RWPE2 (cell line): Measurements from ENCODE around the gene GPR162.

Source experiments
- ATAC-seq: fragments of 200-7000 bp; cut with Tn5 transposase; 3 replicates; pipeline ENCODE4 v1.9.1; 2021; ENCODE audit warnings: low read depth
- DNase-seq: peaks from one replicate; pipeline ENCODE4 v3.0.0-alpha.2; 2020; ENCODE audit warnings: low spot score
- H3K27ac ChIP-seq: fragments of 450-650 bp; 2 replicates; pipeline ENCODE4 v1.5.1; 2017; ENCODE audit warnings: mild to moderate bottlenecking; ENCODE audit not compliant: poor library complexity, severe bottlenecking
- H3K27me3 ChIP-seq: fragments of 250-450 bp; sonication (Bioruptor Pico); 2 replicates; pipeline ENCODE4 v1.5.1; 2021; ENCODE audit warnings: mild to moderate bottlenecking, moderate library complexity; ENCODE audit not compliant: insufficient read depth, poor library complexity, severe bottlenecking
- H3K36me3 ChIP-seq: fragments of 250-450 bp; sonication (Bioruptor Pico); 2 replicates; pipeline ENCODE4 v1.5.1; 2020; ENCODE audit warnings: low read depth, mild to moderate bottlenecking, moderate library complexity
- H3K4me1 ChIP-seq: fragments of 250-450 bp; sonication (Bioruptor Pico); 2 replicates; pipeline ENCODE4 v1.5.1; 2021; ENCODE audit warnings: mild to moderate bottlenecking, moderate library complexity; ENCODE audit not compliant: insufficient read depth, poor library complexity, severe bottlenecking
- H3K4me3 ChIP-seq: fragments of 250-450 bp; sonication (Bioruptor Pico); 2 replicates; pipeline ENCODE4 v1.5.1; 2021; ENCODE audit warnings: mild to moderate bottlenecking, moderate library complexity; ENCODE audit not compliant: severe bottlenecking
- H3K9me3 ChIP-seq: fragments of 250-450 bp; sonication (Bioruptor Pico); 2 replicates; pipeline ENCODE4 v1.5.1; 2021; ENCODE audit warnings: mild to moderate bottlenecking, moderate library complexity; ENCODE audit not compliant: severe bottlenecking
- CTCF ChIP-seq: fragments of 450-650 bp; IDR thresholded peaks from one replicate; pipeline ENCODE4 v1.5.1; 2017; ENCODE audit warnings: mild to moderate bottlenecking, moderate library complexity; ENCODE audit not compliant: poor library complexity, severe bottlenecking

Gene GPR162

DNA sequence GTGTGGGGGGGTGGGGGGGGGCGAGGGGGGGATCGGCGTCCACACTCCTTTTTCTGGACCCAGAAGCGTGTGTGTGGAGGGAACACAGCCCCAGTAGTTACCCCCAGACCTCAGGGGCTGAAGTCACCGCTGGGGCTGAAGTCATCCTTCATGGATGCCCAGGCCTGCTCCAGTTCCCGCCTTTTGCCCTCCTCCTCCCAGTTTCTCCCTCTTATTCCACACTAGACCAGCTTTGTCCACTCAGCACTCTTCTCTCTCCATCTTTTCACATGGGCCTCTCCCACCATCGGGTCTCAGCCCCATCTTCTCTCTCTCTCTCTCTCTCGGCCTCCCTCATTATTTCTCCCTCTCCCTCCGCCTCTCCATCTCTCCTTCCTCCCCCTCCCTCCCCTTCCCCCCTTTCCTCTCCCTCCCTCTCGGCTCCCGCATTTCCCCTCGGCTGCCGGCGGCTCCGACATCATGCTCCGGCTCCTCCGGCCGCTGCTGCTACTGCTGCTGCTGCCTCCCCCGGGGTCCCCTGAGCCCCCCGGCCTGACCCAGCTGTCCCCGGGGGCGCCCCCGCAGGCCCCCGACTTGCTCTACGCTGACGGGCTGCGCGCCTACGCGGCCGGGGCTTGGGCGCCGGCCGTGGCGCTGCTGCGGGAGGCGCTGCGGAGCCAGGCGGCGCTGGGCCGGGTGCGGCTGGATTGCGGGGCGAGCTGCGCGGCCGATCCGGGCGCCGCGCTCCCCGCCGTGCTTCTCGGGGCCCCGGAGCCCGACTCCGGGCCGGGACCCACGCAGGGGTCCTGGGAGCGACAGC, 6.6 kb downstream of the GPR162 start, which contains the start of gene P3H3:
Gene P3H3, plus strand, starts transcription at position 426 of the 799 bp plus-strand sequence. Its CDS starts 34 bp downstream, at position 460.
- TF ChIP-seq CTCF, result peak; percentile 30
- peak within 1 kb of the TSS; percentile 73 for H3K27ac ChIP-seq
- H3K4me3 ChIP-seq, result peak within 1 kb of the TSS; percentile 89
- H3K27me3 ChIP-seq, result peaks cover 4% of the 10 kb centered on the region
- peaks cover 3% of the 10 kb centered on the region for H3K4me1 ChIP-seq
- peaks cover 26% of the 10 kb centered on the region for H3K36me3 ChIP-seq
- H3K9me3 ChIP-seq, result no peaks in the 10 kb centered on the region
- ATAC-seq (peak; percentile 20; the same call in 2 of the 3 replicates), DNase-seq (peak; percentile 37)

- ATAC-seq (peak; percentile 46), DNase-seq (peak; percentile 74)
- Histone ChIP-seq H3K9me3 (no peaks in the 10 kb centered on the region), H3K27ac (peak overlapping the region; percentile 73), H3K4me3 (peak overlapping the region; percentile 89), H3K4me1 (peaks cover 3% of the 10 kb centered on the region), H3K36me3 (peaks cover 33% of the 10 kb centered on the region), H3K27me3 (no peaks in the 10 kb centered on the region)
- TF ChIP-seq CTCF, result peak; percentile 17
Measured at GRCh38 chr12:6828781-6829535, 7.3 kb downstream of the GPR162 start.

- H3K27me3 ChIP-seq, result no peaks in the 10 kb centered on the region
- H3K4me1 ChIP-seq, result peaks cover 3% of the 10 kb centered on the region
- H3K27ac ChIP-seq, result peak overlapping the region; percentile 73
- peaks cover 41% of the 10 kb centered on the region for H3K36me3 ChIP-seq
- DNase-seq, result peak; percentile 63
- TF ChIP-seq CTCF, result no peak
- peak; percentile 7; the same call in 1 of the 3 replicates for ATAC-seq
- peak overlapping the region; percentile 89 for H3K4me3 ChIP-seq
- no peaks in the 10 kb centered on the region for H3K9me3 ChIP-seq
Measured at GRCh38 chr12:6829536-6830220, 8.1 kb downstream of the GPR162 start.

DNA sequence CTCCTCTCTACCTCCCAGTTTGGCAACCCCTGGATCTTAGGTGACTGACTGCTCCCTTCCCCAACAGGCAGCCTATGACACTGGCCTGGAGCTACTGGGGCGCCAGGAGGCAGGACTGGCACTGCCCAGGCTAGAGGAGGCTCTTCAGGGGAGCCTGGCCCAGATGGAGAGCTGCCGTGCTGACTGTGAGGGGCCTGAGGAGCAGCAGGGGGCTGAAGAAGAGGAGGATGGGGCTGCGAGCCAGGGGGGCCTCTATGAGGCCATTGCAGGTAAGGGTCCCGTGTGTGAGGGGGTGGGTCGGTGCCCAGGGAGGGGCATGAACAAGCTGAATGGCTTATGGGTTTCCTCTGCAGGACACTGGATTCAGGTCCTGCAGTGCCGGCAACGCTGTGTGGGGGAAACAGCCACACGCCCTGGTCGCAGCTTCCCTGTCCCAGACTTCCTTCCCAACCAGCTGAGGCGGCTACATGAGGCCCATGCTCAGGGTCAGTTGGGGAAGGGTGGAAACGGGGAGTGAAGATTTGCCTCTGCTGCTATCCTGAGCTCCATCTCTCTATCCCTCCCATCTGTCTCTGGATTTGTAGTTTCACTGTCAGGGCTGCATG, 8.8 kb downstream of the GPR162 start:
- Histone ChIP-seq H3K36me3 (peaks cover 46% of the 10 kb centered on the region), H3K27me3 (no peaks in the 10 kb centered on the region), H3K27ac (no peak overlapping the region), H3K4me1 (peaks cover 3% of the 10 kb centered on the region), H3K4me3 (no peak overlapping the region), H3K9me3 (no peaks in the 10 kb centered on the region)
- DNase-seq (no peak), ATAC-seq (no peak)
- TF ChIP-seq CTCF, result no peak
